Trophoblast cell (in vitro differentiated cells and primary cell): Measurements from ENCODE around the gene BABAM2.

Experiments
- DNase-seq, 2 donors: peaks; one replicate each; pipeline ENCODE4 v3.0.0-alpha.2; 2016
- H2AFZ ChIP-seq: 2 replicates; pipeline ENCODE4 v1.6.1; 2013; ENCODE audit warnings: low read length, moderate library complexity, mild to moderate bottlenecking; ENCODE audit not compliant: insufficient read depth, poor library complexity
- H2AK5ac ChIP-seq: 2 replicates; pipeline ENCODE4 v1.6.1; 2013; ENCODE audit warnings: mild to moderate bottlenecking, low read length
- H2BK120ac ChIP-seq: 2 replicates; pipeline ENCODE4 v1.6.1; 2013; ENCODE audit warnings: low read length, mild to moderate bottlenecking, moderate library complexity; ENCODE audit not compliant: insufficient read depth, poor library complexity
- H2BK12ac ChIP-seq: 2 replicates; pipeline ENCODE4 v1.6.1; 2013; ENCODE audit warnings: mild to moderate bottlenecking, low read length, moderate library complexity
- H2BK5ac ChIP-seq: 2 replicates; pipeline ENCODE4 v1.6.1; 2013; ENCODE audit warnings: low read length, low read depth, moderate library complexity, mild to moderate bottlenecking; ENCODE audit not compliant: poor library complexity
- H3K14ac ChIP-seq: 2 replicates; pipeline ENCODE4 v1.6.1; 2013; ENCODE audit warnings: mild to moderate bottlenecking, low read length
- H3K18ac ChIP-seq: 2 replicates; pipeline ENCODE4 v1.6.1; 2013; ENCODE audit warnings: mild to moderate bottlenecking, low read length
- H3K23ac ChIP-seq: 2 replicates; pipeline ENCODE4 v1.6.1; 2013; ENCODE audit warnings: low read length
- H3K27ac ChIP-seq: 2 replicates; pipeline ENCODE4 v1.5.1; 2013; ENCODE audit warnings: low read depth, mild to moderate bottlenecking, inconsistent platforms, low read length, moderate library complexity
- H3K27me3 ChIP-seq: 2 replicates; pipeline ENCODE4 v1.6.1; 2013; ENCODE audit warnings: inconsistent platforms, mild to moderate bottlenecking, low read length, moderate library complexity; ENCODE audit not compliant: insufficient read depth
- H3K36me3 ChIP-seq, 2 experiments: 1 replicate in 1 of 2; 2 replicates in 1 of 2; pipeline ENCODE4 v1.6.1; 2013; ENCODE audit warnings: low read length in 2 of 2, mild to moderate bottlenecking in 2 of 2, moderate library complexity in 1 of 2; ENCODE audit not compliant: insufficient read depth in 2 of 2, control insufficient read depth in 1 of 2
- H3K4ac ChIP-seq: 2 replicates; pipeline ENCODE4 v1.6.1; 2013; ENCODE audit warnings: low read depth, mild to moderate bottlenecking, low read length, moderate library complexity
- H3K4me1 ChIP-seq, 2 experiments: 1 replicate in 1 of 2; 2 replicates in 1 of 2; pipeline ENCODE4 v1.6.1; 2013; ENCODE audit warnings: low read length in 2 of 2, mild to moderate bottlenecking in 2 of 2, moderate library complexity in 1 of 2; ENCODE audit not compliant: insufficient read depth in 2 of 2, control insufficient read depth in 1 of 2
- H3K4me2 ChIP-seq: 2 replicates; pipeline ENCODE4 v1.6.1; 2013; ENCODE audit warnings: inconsistent platforms, mild to moderate bottlenecking, low read length, moderate library complexity
- H3K4me3 ChIP-seq: 2 replicates; pipeline ENCODE4 v1.5.1; 2013; ENCODE audit warnings: mild to moderate bottlenecking, low read depth, low read length, inconsistent platforms
- H3K79me1 ChIP-seq: one replicate; pipeline ENCODE4 v1.6.1; 2013; ENCODE audit warnings: low read length
- H3K79me2 ChIP-seq: 2 replicates; pipeline ENCODE4 v1.6.1; 2013; ENCODE audit warnings: low read length, mild to moderate bottlenecking; ENCODE audit not compliant: control insufficient read depth, insufficient read depth, poor library complexity
- H3K9ac ChIP-seq: 2 replicates; pipeline ENCODE4 v1.6.1; 2013; ENCODE audit warnings: mild to moderate bottlenecking, low read length
- H3K9me3 ChIP-seq: 2 replicates; pipeline ENCODE4 v1.6.1; 2013; ENCODE audit warnings: low read depth, mild to moderate bottlenecking, control low read depth, inconsistent platforms, low read length; ENCODE audit not compliant: insufficient read depth
- H4K12ac ChIP-seq: 2 replicates; pipeline ENCODE4 v1.6.1; 2013; ENCODE audit warnings: low read depth, mild to moderate bottlenecking, low read length, moderate library complexity
- H4K8ac ChIP-seq: 2 replicates; pipeline ENCODE4 v1.6.1; 2013; ENCODE audit warnings: low read depth, mild to moderate bottlenecking, low read length, moderate library complexity
- H4K91ac ChIP-seq: one replicate; pipeline ENCODE4 v1.6.1; 2013; ENCODE audit warnings: low read depth, mild to moderate bottlenecking, low read length, moderate library complexity
- WGBS: extraction: QIAGEN DNeasy Blood & Tissue Kit; methylation state at CpG from one replicate; pipeline ENCODE4 v1.1.7; 2013; ENCODE audit warnings: missing lambda C conversion rate; ENCODE audit not compliant: insufficient read length, insufficient coverage; ENCODE audit errors: extremely low coverage; 5-methylcytosine and 5-hydroxymethylcytosine counted together

Gene BABAM2

DNA sequence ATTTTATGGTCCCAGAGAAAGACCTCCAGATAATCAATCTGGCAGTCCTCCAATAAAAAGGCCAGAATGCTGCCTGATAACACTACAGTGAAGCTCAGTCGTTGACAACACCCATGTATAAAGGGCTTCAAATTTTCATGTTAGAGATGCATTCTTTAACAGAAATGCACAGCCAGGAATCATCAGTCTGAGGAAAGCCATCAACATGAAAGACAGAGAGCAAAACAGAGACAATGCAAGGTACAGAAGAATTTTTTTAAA, 13.8 kb downstream of the BABAM2 start:
- Histone ChIP-seq H3K4me3 (no peak overlapping the region), H4K8ac (no peak overlapping the region), H4K91ac (no peak overlapping the region), H3K4ac (no peak overlapping the region), H3K4me1 (no peaks in the 10 kb centered on the region), H2AK5ac (no peak overlapping the region), H3K9ac (no peak overlapping the region), H3K9me3 (no peaks in the 10 kb centered on the region), H3K79me1 (no peaks in the 10 kb centered on the region), H3K18ac (no peak overlapping the region), H2BK5ac (no peak overlapping the region), H3K36me3 (peaks cover 0 to 2% of the 10 kb centered on the region in 2 experiments), H3K27ac (no peak overlapping the region), H2AFZ (no peak overlapping the region), H3K23ac (no peak overlapping the region), H3K14ac (no peak overlapping the region), H3K27me3 (no peaks in the 10 kb centered on the region), H4K12ac (no peak overlapping the region), H3K79me2 (no peaks in the 10 kb centered on the region), H3K4me2 (no peak overlapping the region), H2BK12ac (no peak overlapping the region), H2BK120ac (no peak overlapping the region)
- WGBS: no CpG with 5 or more reads among the region's 1 CpG
- DNase-seq: no peak

GRCh38 chr2:27906074-27906473, 15.5 kb downstream of the BABAM2 start:
- Histone ChIP-seq H3K9me3 (no peaks in the 10 kb centered on the region), H3K14ac (no peak overlapping the region), H2AK5ac (no peak overlapping the region), H2AFZ (no peak overlapping the region), H3K18ac (no peak overlapping the region), H4K8ac (no peak overlapping the region), H4K12ac (no peak overlapping the region), H2BK12ac (no peak overlapping the region), H3K4ac (no peak overlapping the region), H3K79me1 (no peaks in the 10 kb centered on the region), H2BK120ac (no peak overlapping the region), H3K36me3 (no peaks in the 10 kb centered on the region), H3K79me2 (no peaks in the 10 kb centered on the region), H3K27ac (no peak overlapping the region), H3K4me3 (no peak overlapping the region), H3K27me3 (no peaks in the 10 kb centered on the region), H3K23ac (no peak overlapping the region), H4K91ac (no peak overlapping the region), H3K4me1 (no peaks in the 10 kb centered on the region), H3K9ac (no peak overlapping the region), H2BK5ac (no peak overlapping the region), H3K4me2 (no peak overlapping the region)
- no peak for DNase-seq
- WGBS: no CpG with 5 or more reads among the region's 1 CpG

- H2BK5ac ChIP-seq: no peak overlapping the region
- no peak overlapping the region for H3K4ac ChIP-seq
- no peaks in the 10 kb centered on the region for H3K4me1 ChIP-seq
- no peaks in the 10 kb centered on the region for H3K79me1 ChIP-seq
- H3K9me3 ChIP-seq: no peaks in the 10 kb centered on the region
- no peak overlapping the region for H3K9ac ChIP-seq
- no peak overlapping the region for H3K18ac ChIP-seq
- H3K14ac ChIP-seq: no peak overlapping the region
- H4K12ac ChIP-seq: no peak overlapping the region
- DNase-seq: no peak
- H4K91ac ChIP-seq: no peak overlapping the region
- no peaks in the 10 kb centered on the region for H3K79me2 ChIP-seq
- no peak overlapping the region for H3K4me3 ChIP-seq
- H2AFZ ChIP-seq: no peak overlapping the region
- WGBS: no CpG with 5 or more reads among the region's 3 CpGs
- no peak overlapping the region for H2BK12ac ChIP-seq
- H2AK5ac ChIP-seq: no peak overlapping the region
- H3K23ac ChIP-seq: no peak overlapping the region
- no peak overlapping the region for H2BK120ac ChIP-seq
- no peaks in the 10 kb centered on the region for H3K27me3 ChIP-seq
- H3K36me3 ChIP-seq: no peaks in the 10 kb centered on the region
- H3K4me2 ChIP-seq: no peak overlapping the region
- no peak overlapping the region for H3K27ac ChIP-seq
- no peak overlapping the region for H4K8ac ChIP-seq
These were observed 17.0 kb downstream of the BABAM2 start for GRCh38 chr2:27907547-27907946.

DNA sequence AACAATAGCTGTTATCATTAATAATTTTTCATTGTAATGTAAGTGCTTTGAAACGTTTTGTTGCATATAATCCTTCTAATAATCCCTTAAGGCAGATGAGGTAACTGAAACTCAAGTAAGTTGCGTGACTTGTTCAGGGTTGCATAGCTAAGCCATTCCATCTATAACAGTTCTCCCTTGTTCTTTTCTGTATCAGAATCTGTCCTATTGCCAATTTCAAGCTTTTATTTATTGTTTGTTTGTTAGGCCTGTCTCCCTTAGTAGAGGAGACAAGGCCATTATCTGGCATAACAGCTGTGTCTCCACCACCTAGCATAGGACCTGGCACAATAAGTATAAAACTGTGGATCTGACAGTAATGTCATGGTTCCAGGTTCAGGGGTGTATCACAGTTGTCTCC, 19.4 kb downstream of the BABAM2 start:
- Histone ChIP-seq H4K12ac (no peak overlapping the region), H3K27ac (no peak overlapping the region), H3K79me1 (no peaks in the 10 kb centered on the region), H2BK12ac (no peak overlapping the region), H2AFZ (no peak overlapping the region), H3K14ac (no peak overlapping the region), H4K91ac (no peak overlapping the region), H3K23ac (no peak overlapping the region), H3K18ac (no peak overlapping the region), H3K4me2 (no peak overlapping the region), H3K4me1 (no peaks in the 10 kb centered on the region), H2BK120ac (no peak overlapping the region), H3K4me3 (no peak overlapping the region), H3K79me2 (no peaks in the 10 kb centered on the region), H3K36me3 (no peaks in the 10 kb centered on the region), H3K27me3 (no peaks in the 10 kb centered on the region), H2BK5ac (no peak overlapping the region), H2AK5ac (no peak overlapping the region), H4K8ac (no peak overlapping the region), H3K9me3 (no peaks in the 10 kb centered on the region), H3K9ac (no peak overlapping the region), H3K4ac (no peak overlapping the region)
- no peak for DNase-seq
- no CpG with 5 or more reads among the region's 2 CpGs for WGBS
